Liver (tissue), 9 donors: ENCODE data around the gene HPCA. TPM values are rescaled to one million over a fixed set of nuclear protein-coding genes. Genes with fewer than 3 reads are reported as not detected.

ENCODE experiments used
- DNase-seq: peaks from one replicate; pipeline ENCODE4 v3.0.0-alpha.2; 2017; ENCODE audit warnings: low spot score
- H3K27ac ChIP-seq, 2 donors: one replicate each; pipeline ENCODE4 v1.7.0; 2013; ENCODE audit warnings: inconsistent platforms in 2 of 2, low read length in 2 of 2, control low read depth in 1 of 2, low read depth in 1 of 2, mild to moderate bottlenecking in 1 of 2
- H3K27me3 ChIP-seq, 4 donors: one replicate each; pipeline versions ENCODE4 v1.6.1 to v1.7.0; 2013; ENCODE audit warnings: low read length in 3 of 4, inconsistent platforms in 1 of 4, mild to moderate bottlenecking in 1 of 4, moderate library complexity in 1 of 4; ENCODE audit not compliant: control insufficient read depth in 4 of 4, insufficient read depth in 4 of 4
- H3K36me3 ChIP-seq, 4 donors: one replicate each; pipeline versions ENCODE4 v1.6.1 to v1.7.0; 2013; ENCODE audit warnings: low read length in 3 of 4, mild to moderate bottlenecking in 3 of 4, low read depth in 1 of 4, moderate library complexity in 1 of 4; ENCODE audit not compliant: control insufficient read depth in 4 of 4, insufficient read depth in 3 of 4
- H3K4me1 ChIP-seq, 4 donors: one replicate each; pipeline versions ENCODE4 v1.6.1 to v1.7.0; 2013; ENCODE audit warnings: low read length in 3 of 4, mild to moderate bottlenecking in 3 of 4, moderate library complexity in 1 of 4; ENCODE audit not compliant: control insufficient read depth in 4 of 4, insufficient read depth in 4 of 4
- H3K4me3 ChIP-seq, 3 donors: one replicate each; pipeline versions ENCODE4 v1.6.1 to v1.7.0; 2013; ENCODE audit warnings: low read length in 3 of 3, control low read depth in 1 of 3, low read depth in 1 of 3, mild to moderate bottlenecking in 1 of 3
- H3K9ac ChIP-seq, 2 donors: one replicate each; pipeline ENCODE4 v1.7.0; 2013; ENCODE audit warnings: low read length in 2 of 2, mild to moderate bottlenecking in 2 of 2, moderate library complexity in 2 of 2, control low read depth in 1 of 2, low read depth in 1 of 2
- H3K9me3 ChIP-seq, 4 donors: one replicate each; pipeline versions ENCODE4 v1.6.1 to v1.7.0; 2013; ENCODE audit warnings: low read length in 3 of 4; ENCODE audit not compliant: control insufficient read depth in 4 of 4
- FOXA1 ChIP-seq: IDR thresholded peaks from 2 replicates; pipeline ENCODE4 v1.6.1; 2016; ENCODE audit warnings: antibody characterized with exemption
- FOXA2 ChIP-seq: IDR thresholded peaks from 2 replicates; pipeline ENCODE4 v1.6.1; 2016; ENCODE audit warnings: antibody characterized with exemption
- GABPA ChIP-seq, 2 donors: IDR thresholded peaks in 1 of 2; conservative IDR thresholded peaks in 1 of 2; 2 replicates each; pipeline ENCODE4 v1.6.1; 2016; ENCODE audit warnings: antibody characterized with exemption in 2 of 2, mild to moderate bottlenecking in 1 of 2, moderate library complexity in 1 of 2
- HNF4A ChIP-seq, 2 donors: conservative IDR thresholded peaks; 2 replicates each; pipeline ENCODE4 v1.6.1; 2016; ENCODE audit warnings: antibody characterized with exemption in 2 of 2, mild to moderate bottlenecking in 2 of 2
- HNF4G ChIP-seq: IDR thresholded peaks from 2 replicates; pipeline ENCODE4 v1.6.1; 2016; ENCODE audit warnings: antibody characterized with exemption
- JUND ChIP-seq, 2 donors: IDR thresholded peaks; 2 replicates each; pipeline ENCODE4 v1.6.1; 2016; ENCODE audit warnings: antibody characterized with exemption in 2 of 2
- NR2F2 ChIP-seq: IDR thresholded peaks from 2 replicates; pipeline ENCODE4 v1.6.1; 2016; ENCODE audit warnings: antibody characterized with exemption
- RXRA ChIP-seq, 2 donors: IDR thresholded peaks; 2 replicates each; pipeline ENCODE4 v1.6.1; 2017 to 2018; ENCODE audit warnings: antibody characterized with exemption in 2 of 2, mild to moderate bottlenecking in 1 of 2
- SP1 ChIP-seq: IDR thresholded peaks from 2 replicates; pipeline ENCODE4 v1.6.1; 2018; ENCODE audit warnings: antibody characterized with exemption, mild to moderate bottlenecking
- TAF1 ChIP-seq: conservative IDR thresholded peaks from 2 replicates; pipeline ENCODE4 v1.6.1; 2016; ENCODE audit warnings: antibody characterized with exemption, mild to moderate bottlenecking
- YY1 ChIP-seq: IDR thresholded peaks from 2 replicates; pipeline ENCODE4 v1.6.1; 2016; ENCODE audit warnings: antibody characterized with exemption, mild to moderate bottlenecking
- WGBS: extraction: QIAGEN DNeasy Blood & Tissue Kit; methylation state at CpG from one replicate; pipeline ENCODE4 v1.1.7; 2013; 5-methylcytosine and 5-hydroxymethylcytosine counted together
- polyA plus RNA-seq, 2 donors: library from polyadenylated mRNA; stranded (reverse) in 1 of 2; unstranded in 1 of 2; fragments of 200-250 nt in 1 of 2; fragments of >200 nt in 1 of 2; fragmentation: Nextera tagmentation in 1 of 2; extraction: Ambion mirVana in 1 of 2; gene quantifications; one replicate each; pipeline versions ENCODE4 v1.2.1 to v1.2.3, GENCODE V29; 2013 to 2015
- total RNA-seq, 2 donors: library from RNA; depleted of rRNA; stranded (reverse); fragments of >200 nt; gene quantifications; one replicate each; pipeline ENCODE4 v1.2.3, GENCODE V29; 2014
- TF ChIP-seq, protein P1 (sequence below): IDR thresholded peaks from 2 replicates; pipeline ENCODE4 v1.6.1; 2016; ENCODE audit warnings: antibody characterized with exemption, mild to moderate bottlenecking
- TF ChIP-seq, protein P2 (sequence below): IDR thresholded peaks from 2 replicates; pipeline ENCODE4 v1.6.1; 2016; ENCODE audit warnings: antibody characterized with exemption
- TF ChIP-seq, protein P3 (sequence below): IDR thresholded peaks from 2 replicates; pipeline ENCODE4 v1.6.1; 2016; ENCODE audit warnings: antibody characterized with exemption
- TF ChIP-seq, protein P4 (sequence below): IDR thresholded peaks from 2 replicates; pipeline ENCODE4 v1.6.1; 2016; ENCODE audit warnings: antibody characterized with exemption
- TF ChIP-seq, protein P5 (sequence below): fragments of 150-350 bp; IDR thresholded peaks from 2 replicates; pipeline ENCODE4 v1.5.1; 2017; ENCODE audit warnings: improper control_type of control experiment, low read depth, low read length; ENCODE audit not compliant: missing input control
- donor health status: healthy.
- donor health status: healthy.
- donor health status: healthy.
- donor health status: healthy.
- donor health status: healthy.

The HPCA gene
- total and polyA plus RNA-seq, 4 donors, result not detected

DNA sequence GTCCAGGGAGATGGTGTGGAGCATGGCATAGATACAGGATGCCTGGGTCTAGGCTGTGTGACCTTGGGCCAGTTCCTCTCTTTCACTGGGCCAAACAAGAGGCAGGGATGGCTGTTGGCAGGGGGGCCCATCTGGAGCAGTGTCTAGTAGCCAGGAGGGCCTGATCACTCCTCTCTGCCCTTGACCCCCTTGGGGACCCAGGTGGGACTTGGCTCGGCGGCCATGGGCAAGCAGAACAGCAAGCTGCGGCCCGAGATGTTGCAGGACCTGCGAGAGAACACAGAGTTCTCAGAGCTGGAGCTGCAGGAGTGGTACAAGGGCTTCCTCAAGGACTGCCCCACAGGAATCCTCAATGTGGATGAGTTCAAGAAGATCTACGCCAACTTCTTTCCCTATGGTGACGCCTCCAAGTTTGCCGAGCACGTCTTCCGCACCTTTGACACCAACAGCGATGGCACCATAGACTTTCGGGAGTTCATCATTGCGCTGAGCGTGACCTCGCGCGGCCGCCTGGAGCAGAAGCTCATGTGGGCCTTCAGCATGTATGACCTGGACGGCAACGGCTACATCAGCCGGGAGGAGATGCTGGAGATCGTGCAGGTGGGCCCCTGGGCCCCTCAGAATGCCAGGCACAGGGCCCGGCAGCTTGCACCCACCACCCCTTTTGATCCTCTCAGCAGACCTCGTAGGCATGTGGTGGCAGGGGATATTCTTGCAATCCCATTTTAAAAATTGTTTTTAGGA is 2.6 kb downstream of the HPCA start:
- Histone ChIP-seq H3K9me3 (no peaks in the 10 kb centered on the region), H3K27me3 (peaks cover 0 to 10% (median 3%) of the 10 kb centered on the region in 4 donors)
- WGBS, result 91% methylated on average over 24 of the region's 24 CpGs

GRCh38 chr1:32889731-32890278 is 3.5 kb downstream of the HPCA start:
- whole genome bisulfite sequencing, result 89% methylated on average over 3 of the region's 3 CpGs
- no peak for TF ChIP-seq FOXA1
- TF ChIP-seq, protein P1, sequence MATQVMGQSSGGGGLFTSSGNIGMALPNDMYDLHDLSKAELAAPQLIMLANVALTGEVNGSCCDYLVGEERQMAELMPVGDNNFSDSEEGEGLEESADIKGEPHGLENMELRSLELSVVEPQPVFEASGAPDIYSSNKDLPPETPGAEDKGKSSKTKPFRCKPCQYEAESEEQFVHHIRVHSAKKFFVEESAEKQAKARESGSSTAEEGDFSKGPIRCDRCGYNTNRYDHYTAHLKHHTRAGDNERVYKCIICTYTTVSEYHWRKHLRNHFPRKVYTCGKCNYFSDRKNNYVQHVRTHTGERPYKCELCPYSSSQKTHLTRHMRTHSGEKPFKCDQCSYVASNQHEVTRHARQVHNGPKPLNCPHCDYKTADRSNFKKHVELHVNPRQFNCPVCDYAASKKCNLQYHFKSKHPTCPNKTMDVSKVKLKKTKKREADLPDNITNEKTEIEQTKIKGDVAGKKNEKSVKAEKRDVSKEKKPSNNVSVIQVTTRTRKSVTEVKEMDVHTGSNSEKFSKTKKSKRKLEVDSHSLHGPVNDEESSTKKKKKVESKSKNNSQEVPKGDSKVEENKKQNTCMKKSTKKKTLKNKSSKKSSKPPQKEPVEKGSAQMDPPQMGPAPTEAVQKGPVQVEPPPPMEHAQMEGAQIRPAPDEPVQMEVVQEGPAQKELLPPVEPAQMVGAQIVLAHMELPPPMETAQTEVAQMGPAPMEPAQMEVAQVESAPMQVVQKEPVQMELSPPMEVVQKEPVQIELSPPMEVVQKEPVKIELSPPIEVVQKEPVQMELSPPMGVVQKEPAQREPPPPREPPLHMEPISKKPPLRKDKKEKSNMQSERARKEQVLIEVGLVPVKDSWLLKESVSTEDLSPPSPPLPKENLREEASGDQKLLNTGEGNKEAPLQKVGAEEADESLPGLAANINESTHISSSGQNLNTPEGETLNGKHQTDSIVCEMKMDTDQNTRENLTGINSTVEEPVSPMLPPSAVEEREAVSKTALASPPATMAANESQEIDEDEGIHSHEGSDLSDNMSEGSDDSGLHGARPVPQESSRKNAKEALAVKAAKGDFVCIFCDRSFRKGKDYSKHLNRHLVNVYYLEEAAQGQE, result no peak
- no peak for TF ChIP-seq NR2F2
- TF ChIP-seq, protein P2, sequence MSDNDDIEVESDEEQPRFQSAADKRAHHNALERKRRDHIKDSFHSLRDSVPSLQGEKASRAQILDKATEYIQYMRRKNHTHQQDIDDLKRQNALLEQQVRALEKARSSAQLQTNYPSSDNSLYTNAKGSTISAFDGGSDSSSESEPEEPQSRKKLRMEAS, result no peak
- no peak for TF ChIP-seq FOXA2
- no peak for TF ChIP-seq RXRA (IDR thresholded peaks at IDR 0.05)
- TF ChIP-seq, protein P3, sequence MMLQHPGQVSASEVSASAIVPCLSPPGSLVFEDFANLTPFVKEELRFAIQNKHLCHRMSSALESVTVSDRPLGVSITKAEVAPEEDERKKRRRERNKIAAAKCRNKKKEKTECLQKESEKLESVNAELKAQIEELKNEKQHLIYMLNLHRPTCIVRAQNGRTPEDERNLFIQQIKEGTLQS, result no peak
- TF ChIP-seq TAF1, result no peak
- H3K9ac ChIP-seq, result no peak overlapping the region
- H3K4me1 ChIP-seq, result peaks cover 0 to 10% (median 3%) of the 10 kb centered on the region in 4 donors
- peaks cover 0 to 10% (median 3%) of the 10 kb centered on the region in 4 donors for H3K27me3 ChIP-seq
- no peak for DNase-seq
- H3K27ac ChIP-seq, result no peak overlapping the region
- H3K4me3 ChIP-seq, result no peak overlapping the region
- H3K9me3 ChIP-seq, result no peaks in the 10 kb centered on the region
- H3K36me3 ChIP-seq, result no peaks in the 10 kb centered on the region

More for the DNA sequence above, 2.6 kb downstream of the HPCA start:
- Histone ChIP-seq H3K27ac (no peak overlapping the region), H3K4me3 (no peak overlapping the region), H3K4me1 (peaks cover 0 to 10% (median 2%) of the 10 kb centered on the region in 4 donors), H3K36me3 (no peaks in the 10 kb centered on the region), H3K9ac (no peak overlapping the region)
- no peak for TF ChIP-seq HNF4A (conservative IDR thresholded peaks at IDR 0.05)
- no peak for TF ChIP-seq TAF1
- TF ChIP-seq, protein P4, sequence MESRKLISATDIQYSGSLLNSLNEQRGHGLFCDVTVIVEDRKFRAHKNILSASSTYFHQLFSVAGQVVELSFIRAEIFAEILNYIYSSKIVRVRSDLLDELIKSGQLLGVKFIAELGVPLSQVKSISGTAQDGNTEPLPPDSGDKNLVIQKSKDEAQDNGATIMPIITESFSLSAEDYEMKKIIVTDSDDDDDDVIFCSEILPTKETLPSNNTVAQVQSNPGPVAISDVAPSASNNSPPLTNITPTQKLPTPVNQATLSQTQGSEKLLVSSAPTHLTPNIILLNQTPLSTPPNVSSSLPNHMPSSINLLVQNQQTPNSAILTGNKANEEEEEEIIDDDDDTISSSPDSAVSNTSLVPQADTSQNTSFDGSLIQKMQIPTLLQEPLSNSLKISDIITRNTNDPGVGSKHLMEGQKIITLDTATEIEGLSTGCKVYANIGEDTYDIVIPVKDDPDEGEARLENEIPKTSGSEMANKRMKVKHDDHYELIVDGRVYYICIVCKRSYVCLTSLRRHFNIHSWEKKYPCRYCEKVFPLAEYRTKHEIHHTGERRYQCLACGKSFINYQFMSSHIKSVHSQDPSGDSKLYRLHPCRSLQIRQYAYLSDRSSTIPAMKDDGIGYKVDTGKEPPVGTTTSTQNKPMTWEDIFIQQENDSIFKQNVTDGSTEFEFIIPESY, result no peak
- no peak for TF ChIP-seq GABPA (IDR thresholded peaks at IDR 0.05 in 1 of 2, conservative IDR thresholded peaks at IDR 0.05 in 1 of 2)
- no peak for TF ChIP-seq JUND (IDR thresholded peaks at IDR 0.05)
- TF ChIP-seq YY1, result no peak
- TF ChIP-seq FOXA2, result no peak
- TF ChIP-seq, protein P2, result no peak
- no peak for TF ChIP-seq SP1
- TF ChIP-seq HNF4G, result no peak
- TF ChIP-seq, protein P5, sequence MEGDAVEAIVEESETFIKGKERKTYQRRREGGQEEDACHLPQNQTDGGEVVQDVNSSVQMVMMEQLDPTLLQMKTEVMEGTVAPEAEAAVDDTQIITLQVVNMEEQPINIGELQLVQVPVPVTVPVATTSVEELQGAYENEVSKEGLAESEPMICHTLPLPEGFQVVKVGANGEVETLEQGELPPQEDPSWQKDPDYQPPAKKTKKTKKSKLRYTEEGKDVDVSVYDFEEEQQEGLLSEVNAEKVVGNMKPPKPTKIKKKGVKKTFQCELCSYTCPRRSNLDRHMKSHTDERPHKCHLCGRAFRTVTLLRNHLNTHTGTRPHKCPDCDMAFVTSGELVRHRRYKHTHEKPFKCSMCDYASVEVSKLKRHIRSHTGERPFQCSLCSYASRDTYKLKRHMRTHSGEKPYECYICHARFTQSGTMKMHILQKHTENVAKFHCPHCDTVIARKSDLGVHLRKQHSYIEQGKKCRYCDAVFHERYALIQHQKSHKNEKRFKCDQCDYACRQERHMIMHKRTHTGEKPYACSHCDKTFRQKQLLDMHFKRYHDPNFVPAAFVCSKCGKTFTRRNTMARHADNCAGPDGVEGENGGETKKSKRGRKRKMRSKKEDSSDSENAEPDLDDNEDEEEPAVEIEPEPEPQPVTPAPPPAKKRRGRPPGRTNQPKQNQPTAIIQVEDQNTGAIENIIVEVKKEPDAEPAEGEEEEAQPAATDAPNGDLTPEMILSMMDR, result no peak
- DNase-seq, result no peak
